Endothelial cell of umbilical vein (primary cell): ENCODE data around the gene SGCD. TPM values are rescaled to one million over a fixed set of nuclear protein-coding genes. Genes with fewer than 3 reads are reported as not detected.

ENCODE experiments used
- BruUV-seq: library from RNA; stranded (reverse); fragments of 400-500 nt; replicated peaks from 2 replicates; lab custom pipeline; 2021; lab: Mats Ljungman, UMichigan
- CTCF ChIA-PET: fragments of 300-600, 350-600 bp; sonication (Branson Sonifier 250); formaldehyde crosslinking; loops from one replicate; lab custom pipeline; 2021; ENCODE audit warnings: antibody characterized with exemption, inconsistent platforms; lab: Charles Lee
- POLR2A ChIA-PET: fragments of 300-600, 350-600 bp; sonication (Branson Sonifier 250); formaldehyde crosslinking; loops from one replicate; lab custom pipeline; 2021; ENCODE audit warnings: antibody characterized with exemption, inconsistent platforms; lab: Charles Lee
- DNase-seq: peaks from one replicate; pipeline ENCODE4 v3.0.0-alpha.2; 2011; ENCODE audit warnings: low read depth, low spot score
- FAIRE-seq: peaks from 2 replicates; lab custom pipeline; 2011; peaks lifted over from hg19 to GRCh38; lab: Jason Lieb, UNC
- H2AFZ ChIP-seq: 2 replicates; pipeline ENCODE4 v1.6.0; 2012; ENCODE audit warnings: low read depth, low read length, control low read depth, inconsistent platforms
- H3K27ac ChIP-seq: 2 replicates; pipeline ENCODE4 v1.5.1; 2011; ENCODE audit warnings: low read depth, mild to moderate bottlenecking, control low read depth, low read length, moderate library complexity; ENCODE audit not compliant: insufficient read depth
- H3K27me3 ChIP-seq, 2 experiments: 2 replicates each; pipeline versions ENCODE4 v1.6.0 to v1.6.1; 2011; ENCODE audit warnings: low read length in 2 of 2, mixed read lengths in 1 of 2; ENCODE audit not compliant: control insufficient read depth in 2 of 2, insufficient read depth in 2 of 2
- H3K36me3 ChIP-seq, 2 experiments: 2 replicates in 1 of 2; 3 replicates in 1 of 2; pipeline ENCODE4 v1.5.1; 2011; ENCODE audit warnings: low read length in 2 of 2, mild to moderate bottlenecking in 1 of 2, moderate library complexity in 1 of 2; ENCODE audit not compliant: control insufficient read depth in 2 of 2, insufficient read depth in 2 of 2; ENCODE audit errors: extremely low read depth in 1 of 2
- H3K4me1 ChIP-seq: 3 replicates; pipeline ENCODE4 v1.5.1; 2011; ENCODE audit warnings: mild to moderate bottlenecking, low read length; ENCODE audit not compliant: control insufficient read depth, insufficient read depth; ENCODE audit errors: extremely low read depth
- H3K4me2 ChIP-seq: 2 replicates; pipeline ENCODE4 v1.6.1; 2011; ENCODE audit warnings: low read length, control low read depth, mixed read lengths; ENCODE audit not compliant: insufficient read depth
- H3K4me3 ChIP-seq, 3 experiments: fragments of 200-600 bp in 1 of 3; sonication (generic), shearing (Covaris generic) in 1 of 3; replicated peaks in 1 of 3; 2 replicates each; pipeline ENCODE4 v1.5.1; 2011 to 2016; ENCODE audit warnings: control low read depth in 3 of 3, low read length in 3 of 3, mild to moderate bottlenecking in 2 of 3, inconsistent platforms in 1 of 3, low read depth in 1 of 3, moderate library complexity in 1 of 3; ENCODE audit not compliant: insufficient read depth in 1 of 3
- H3K79me2 ChIP-seq: 2 replicates; pipeline ENCODE4 v1.6.0; 2012; ENCODE audit warnings: low read length, inconsistent platforms; ENCODE audit not compliant: control insufficient read depth, insufficient read depth
- H3K9ac ChIP-seq: replicated peaks from 2 replicates; pipeline ENCODE3; 2011; ENCODE audit warnings: low read length, control low read depth; ENCODE audit not compliant: insufficient read depth; ENCODE audit errors: extremely low read depth
- H3K9me1 ChIP-seq: replicated peaks from 3 replicates; pipeline ENCODE4 v1.6.0; 2011; ENCODE audit warnings: mild to moderate bottlenecking, low read length; ENCODE audit not compliant: control insufficient read depth, insufficient read depth; ENCODE audit errors: extremely low read depth
- H3K9me3 ChIP-seq: replicated peaks from 2 replicates; pipeline ENCODE4 v1.5.1; 2012; ENCODE audit warnings: low read length, inconsistent platforms; ENCODE audit not compliant: control insufficient read depth, insufficient read depth
- H4K20me1 ChIP-seq: replicated peaks from 2 replicates; pipeline ENCODE3; 2011; ENCODE audit warnings: mild to moderate bottlenecking, low read length; ENCODE audit not compliant: control insufficient read depth, insufficient read depth; ENCODE audit errors: extremely low read depth
- EZH2 ChIP-seq: IDR thresholded peaks from 2 replicates; pipeline ENCODE4 v1.6.1; 2012; ENCODE audit warnings: borderline replicate concordance, low read depth, mild to moderate bottlenecking, moderate library complexity, low read length, inconsistent platforms; ENCODE audit not compliant: severe bottlenecking
- FOS ChIP-seq: IDR thresholded peaks from 2 replicates; pipeline ENCODE4 v1.6.1; 2011; ENCODE audit warnings: mild to moderate bottlenecking, low read length, moderate library complexity, borderline replicate concordance; ENCODE audit not compliant: insufficient read depth
- GATA2 ChIP-seq: IDR thresholded peaks from 2 replicates; pipeline ENCODE4 v1.7.0; 2011; ENCODE audit warnings: low read depth, mild to moderate bottlenecking, moderate library complexity, mixed read lengths, low read length; ENCODE audit not compliant: insufficient read length, insufficient read depth
- JUN ChIP-seq: IDR thresholded peaks from 2 replicates; pipeline ENCODE4 v1.6.1; 2011; ENCODE audit warnings: borderline replicate concordance, low read depth; ENCODE audit not compliant: insufficient read length, insufficient read depth
- MYC ChIP-seq: IDR thresholded peaks from one replicate; pipeline ENCODE4 v1.6.1; 2011; ENCODE audit warnings: mild to moderate bottlenecking, low read depth, low read length
- POLR2A ChIP-seq: IDR thresholded peaks from 2 replicates; pipeline ENCODE4 v1.6.1; 2012; ENCODE audit warnings: low read depth, mild to moderate bottlenecking, control low read depth, low read length
- POLR2AphosphoS5 ChIP-seq: IDR thresholded peaks from 2 replicates; pipeline ENCODE4 v1.6.1; 2012; ENCODE audit warnings: low read depth, mild to moderate bottlenecking, control low read depth, low read length, moderate library complexity; ENCODE audit not compliant: insufficient read depth
- dilution Hi-C: fragments of 300-500 bp; cut with MboI; formaldehyde crosslinking; loops from one replicate; pipeline ENCODE4 v1.15.0; 2019; ENCODE audit warnings: low sequenced_read_pairs; ENCODE audit not compliant: extremely low pct_ligation_motif_present
- intact Hi-C: fragments of 100-400 bp; cut with micrococcal nuclease; formaldehyde crosslinking; loops from one replicate; pipeline ENCODE4 v1.10.0; 2022
- polyA plus RNA-seq, 4 experiments: library from polyadenylated mRNA; depleted of rRNA in 3 of 4; stranded (reverse) in 3 of 4; unstranded in 1 of 4; fragments of >200 nt; gene quantifications; 2 replicates each; pipeline versions ENCODE4 v1.2.1 to v1.2.3, GENCODE V29; 2011 to 2012; ENCODE audit warnings: missing spikeins in 1 of 4
- total RNA-seq: library from RNA; stranded (reverse); gene quantifications from 2 replicates; pipeline ENCODE4 v1.2.3, GENCODE V29; 2021
- TF ChIP-seq, protein P1 (sequence below): IDR thresholded peaks from 2 replicates; pipeline ENCODE4 v1.6.1; 2011; ENCODE audit not compliant: insufficient read depth, insufficient read length
- TF ChIP-seq, protein P2 (sequence below), 2 donors: IDR thresholded peaks; 1 replicate in 1 of 2; 2 replicates in 1 of 2; pipeline ENCODE4 v1.5.1; 2011; ENCODE audit warnings: low read length in 2 of 2, mild to moderate bottlenecking in 2 of 2, moderate library complexity in 2 of 2, control low read depth in 1 of 2, inconsistent platforms in 1 of 2, low read depth in 1 of 2; ENCODE audit not compliant: insufficient read depth in 1 of 2; ENCODE audit errors: extremely low read depth in 1 of 2

Gene SGCD
- total and polyA plus RNA-seq, 2 donors (not counting 3 experiments of a cell fraction or from before 2014, with no cell fraction given): not detected

DNA sequence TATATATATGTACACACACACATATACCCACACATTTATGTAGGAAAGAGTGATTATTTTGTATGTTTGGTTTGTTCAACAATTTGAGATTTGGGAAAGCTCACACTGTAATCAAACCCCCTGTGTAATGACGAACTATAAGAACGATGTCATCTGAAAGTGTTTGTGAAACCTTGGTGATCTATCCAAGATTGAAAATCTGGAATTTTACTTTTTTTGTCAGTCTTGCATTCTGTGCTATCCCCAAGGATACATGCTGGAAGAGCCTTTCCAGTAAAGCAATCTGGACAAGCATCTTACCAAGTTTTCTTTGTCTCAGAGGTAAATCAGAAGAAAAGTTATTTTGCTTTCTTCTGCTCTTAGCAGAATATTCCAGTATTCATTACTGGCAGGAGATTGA lies 23.3 kb downstream of the SGCD start:
- no peaks in the 10 kb centered on the region for H3K36me3 ChIP-seq
- H3K4me3 ChIP-seq: no peak overlapping the region
- H3K4me2 ChIP-seq: no peak overlapping the region
- dilution Hi-C loops (no loop called here), intact Hi-C loops (no loop called here)
- no peak for DNase-seq
- CTCF ChIA-PET: no interaction called here
- no peaks in the 10 kb centered on the region for H3K4me1 ChIP-seq
- H3K27ac ChIP-seq: no peak overlapping the region
- BruUV-seq: no TSS peak
- no peaks in the 10 kb centered on the region for H3K9me1 ChIP-seq
- TF ChIP-seq EZH2: no peak
- no peaks in the 10 kb centered on the region for H4K20me1 ChIP-seq
- H3K27me3 ChIP-seq: no peaks in the 10 kb centered on the region
- H3K9ac ChIP-seq: no peak overlapping the region
- POLR2A ChIA-PET: no interaction called here
- no peaks in the 10 kb centered on the region for H3K9me3 ChIP-seq
- H3K79me2 ChIP-seq: no peaks in the 10 kb centered on the region
- H2AFZ ChIP-seq: no peak overlapping the region
- no peak for FAIRE-seq

DNA sequence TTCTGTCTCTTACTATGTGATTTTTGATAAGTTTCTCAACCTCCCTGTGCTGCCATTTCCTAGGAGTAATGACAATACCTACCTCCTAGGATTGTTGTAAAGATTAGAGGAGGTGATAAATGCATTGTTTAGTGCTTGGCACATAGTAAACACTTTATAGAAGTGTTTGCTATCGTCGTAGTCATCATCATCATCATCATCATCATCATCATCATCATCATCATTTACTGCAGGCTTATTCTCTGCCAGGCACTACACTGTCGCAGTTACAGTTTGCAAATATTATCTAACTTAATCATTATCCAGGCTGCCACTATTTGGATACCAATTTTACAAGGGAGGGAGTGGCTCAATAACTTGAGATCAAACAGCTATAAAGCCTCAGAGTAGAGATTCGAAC lies 24.5 kb downstream of the SGCD start:
- DNase-seq (no peak), FAIRE-seq (no peak)
- no peak overlapping the region for H3K4me2 ChIP-seq
- ChIA-PET CTCF (no interaction called here), POLR2A (no interaction called here)
- no peaks in the 10 kb centered on the region for H4K20me1 ChIP-seq
- no peaks in the 10 kb centered on the region for H3K27me3 ChIP-seq
- no peaks in the 10 kb centered on the region for H3K9me3 ChIP-seq
- H2AFZ ChIP-seq: no peak overlapping the region
- TF ChIP-seq, protein P1, sequence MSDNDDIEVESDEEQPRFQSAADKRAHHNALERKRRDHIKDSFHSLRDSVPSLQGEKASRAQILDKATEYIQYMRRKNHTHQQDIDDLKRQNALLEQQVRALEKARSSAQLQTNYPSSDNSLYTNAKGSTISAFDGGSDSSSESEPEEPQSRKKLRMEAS: no peak
- TF ChIP-seq POLR2A (no peak), JUN (no peak), POLR2AphosphoS5 (no peak), MYC (no peak), GATA2 (no peak), EZH2 (no peak), FOS (no peak)
- TF ChIP-seq, protein P2, sequence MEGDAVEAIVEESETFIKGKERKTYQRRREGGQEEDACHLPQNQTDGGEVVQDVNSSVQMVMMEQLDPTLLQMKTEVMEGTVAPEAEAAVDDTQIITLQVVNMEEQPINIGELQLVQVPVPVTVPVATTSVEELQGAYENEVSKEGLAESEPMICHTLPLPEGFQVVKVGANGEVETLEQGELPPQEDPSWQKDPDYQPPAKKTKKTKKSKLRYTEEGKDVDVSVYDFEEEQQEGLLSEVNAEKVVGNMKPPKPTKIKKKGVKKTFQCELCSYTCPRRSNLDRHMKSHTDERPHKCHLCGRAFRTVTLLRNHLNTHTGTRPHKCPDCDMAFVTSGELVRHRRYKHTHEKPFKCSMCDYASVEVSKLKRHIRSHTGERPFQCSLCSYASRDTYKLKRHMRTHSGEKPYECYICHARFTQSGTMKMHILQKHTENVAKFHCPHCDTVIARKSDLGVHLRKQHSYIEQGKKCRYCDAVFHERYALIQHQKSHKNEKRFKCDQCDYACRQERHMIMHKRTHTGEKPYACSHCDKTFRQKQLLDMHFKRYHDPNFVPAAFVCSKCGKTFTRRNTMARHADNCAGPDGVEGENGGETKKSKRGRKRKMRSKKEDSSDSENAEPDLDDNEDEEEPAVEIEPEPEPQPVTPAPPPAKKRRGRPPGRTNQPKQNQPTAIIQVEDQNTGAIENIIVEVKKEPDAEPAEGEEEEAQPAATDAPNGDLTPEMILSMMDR (IDR thresholded peaks at IDR 0.05; ENCODE audit: extremely low read depth in 1 of 2, insufficient read depth in 1 of 2, low read depth in 1 of 2, low read length in 2 of 2): no peak
- H3K9me1 ChIP-seq: no peaks in the 10 kb centered on the region
- BruUV-seq: no TSS peak
- H3K79me2 ChIP-seq: no peaks in the 10 kb centered on the region
- intact Hi-C loops (no loop called here), dilution Hi-C loops (no loop called here)
- no peak overlapping the region for H3K27ac ChIP-seq
- no peak overlapping the region for H3K4me3 ChIP-seq
- H3K9ac ChIP-seq: no peak overlapping the region
- H3K36me3 ChIP-seq: no peaks in the 10 kb centered on the region
- no peaks in the 10 kb centered on the region for H3K4me1 ChIP-seq
